GM23338 (cell line): ENCODE results near the gene C3orf80. TPM values are rescaled to one million over a fixed set of nuclear protein-coding genes. Genes with fewer than 3 reads are reported as not detected.

Experiments used
- ATAC-seq: fragments of 200-7000 bp; cut with Tn5 transposase; 3 replicates; pipeline ENCODE4 v1.9.1; 2020
- DNase-seq: peaks from one replicate; pipeline ENCODE4 v3.0.0-alpha.2; 2015; ENCODE audit warnings: low spot score
- H2AFZ ChIP-seq: fragments of 200-600 bp; sonication (generic); 2 replicates; pipeline ENCODE4 v1.8.0; 2016; ENCODE audit warnings: antibody characterized with exemption, mild to moderate bottlenecking, moderate library complexity
- H3F3A ChIP-seq: fragments of 200-600 bp; sonication (generic); replicated peaks from 2 replicates; pipeline ENCODE4 v1.8.0; 2017; ENCODE audit warnings: antibody characterized with exemption, mixed run types, low read depth
- H3K27ac ChIP-seq: fragments of 200-600 bp; sonication (generic); 2 replicates; pipeline ENCODE4 v1.6.1; 2016; ENCODE audit warnings: low read depth
- H3K27me3 ChIP-seq: fragments of 200-600 bp; sonication (generic); 2 replicates; pipeline ENCODE4 v1.8.0; 2016; ENCODE audit warnings: mild to moderate bottlenecking, mixed run types, moderate library complexity; ENCODE audit not compliant: insufficient read depth
- H3K36me3 ChIP-seq: fragments of 200-600 bp; sonication (generic); 2 replicates; pipeline ENCODE4 v1.8.0; 2016; ENCODE audit warnings: mild to moderate bottlenecking; ENCODE audit not compliant: insufficient read depth
- H3K4me1 ChIP-seq: fragments of 200-600 bp; sonication (generic); 2 replicates; pipeline ENCODE4 v1.8.0; 2016; ENCODE audit warnings: mild to moderate bottlenecking, moderate library complexity; ENCODE audit not compliant: insufficient read depth
- H3K4me2 ChIP-seq: fragments of 200-600 bp; sonication (generic); 2 replicates; pipeline ENCODE4 v1.7.1; 2017; ENCODE audit warnings: mixed run types
- H3K4me3 ChIP-seq: fragments of 200-600 bp; sonication (generic); 2 replicates; pipeline ENCODE4 v1.6.1; 2016; ENCODE audit warnings: mixed run types
- H3K79me2 ChIP-seq: fragments of 200-600 bp; sonication (generic); replicated peaks from 2 replicates; pipeline ENCODE4 v1.8.0; 2017; ENCODE audit warnings: mild to moderate bottlenecking; ENCODE audit not compliant: insufficient read depth
- H3K9me2 ChIP-seq: fragments of 200-600 bp; sonication (generic); 2 replicates; pipeline ENCODE4 v1.8.0; 2017; ENCODE audit not compliant: insufficient read depth
- H4K20me1 ChIP-seq: fragments of 200-600 bp; sonication (generic); replicated peaks from 2 replicates; pipeline ENCODE4 v1.8.0; 2017; ENCODE audit warnings: mild to moderate bottlenecking; ENCODE audit not compliant: insufficient read depth
- H3K27ac Mint-ChIP-seq: 2 replicates; pipeline ENCODE4 v1.8.0; 2020; ENCODE audit warnings: inconsistent platforms, mild to moderate bottlenecking, moderate library complexity, mixed read lengths
- H3K27me3 Mint-ChIP-seq: 3 replicates; pipeline ENCODE4 v1.8.0; 2022; ENCODE audit warnings: low read depth, mild to moderate bottlenecking, moderate library complexity, mixed read lengths, inconsistent platforms; ENCODE audit not compliant: insufficient read depth, poor library complexity
- H3K36me3 Mint-ChIP-seq: 3 replicates; pipeline ENCODE4 v1.8.0; 2021; ENCODE audit warnings: low read depth, mild to moderate bottlenecking, inconsistent platforms, moderate library complexity, mixed read lengths
- H3K4me1 Mint-ChIP-seq: 3 replicates; pipeline ENCODE4 v1.8.0; 2020; ENCODE audit warnings: mild to moderate bottlenecking, inconsistent platforms, mixed read lengths
- H3K4me3 Mint-ChIP-seq: 3 replicates; pipeline ENCODE4 v1.8.0; 2021; ENCODE audit warnings: moderate library complexity, mild to moderate bottlenecking, inconsistent platforms, mixed read lengths
- H3K9me3 Mint-ChIP-seq: 3 replicates; pipeline ENCODE4 v1.8.0; 2020; ENCODE audit warnings: moderate library complexity, mild to moderate bottlenecking, inconsistent platforms, mixed read lengths
- CREB1 ChIP-seq: fragments of 250-450 bp; sonication (Bioruptor Pico); IDR thresholded peaks from 2 replicates; pipeline ENCODE4 v1.5.0; 2020; ENCODE audit warnings: low read depth, mild to moderate bottlenecking, moderate library complexity
- EZH2 ChIP-seq: fragments of 200-600 bp; sonication (generic); IDR thresholded peaks from one replicate; pipeline ENCODE4 v1.8.0; 2017; ENCODE audit warnings: antibody characterized with exemption, mild to moderate bottlenecking, low read depth; ENCODE audit not compliant: unreplicated experiment
- EZH2phosphoT487 ChIP-seq: fragments of 200-600 bp; sonication (generic); IDR thresholded peaks from one replicate; pipeline ENCODE4 v1.8.1; 2018; ENCODE audit warnings: antibody characterized with exemption; ENCODE audit not compliant: unreplicated experiment
- POLR2AphosphoS5 ChIP-seq: IDR thresholded peaks from 2 replicates; pipeline ENCODE4 v1.6.1; 2016; ENCODE audit warnings: antibody characterized with exemption, low read depth
- REST ChIP-seq: IDR thresholded peaks from one replicate; pipeline ENCODE4 v1.6.1; 2018; ENCODE audit warnings: antibody characterized with exemption; ENCODE audit not compliant: unreplicated experiment
- ZNF462 ChIP-seq: fragments of 250-450 bp; sonication (Bioruptor Pico); IDR thresholded peaks from 2 replicates; pipeline ENCODE4 v1.5.0; 2020; ENCODE audit warnings: mild to moderate bottlenecking, moderate library complexity
- polyA plus RNA-seq: library from polyadenylated mRNA; unstranded; fragments of >200 nt; fragmentation: Nextera tagmentation; extraction: Ambion mirVana; gene quantifications from 2 replicates; pipeline ENCODE4 v1.2.1, GENCODE V29; 2016
- total RNA-seq: library from RNA; depleted of rRNA; stranded (reverse); fragments of >200 nt; shearing (Covaris generic); gene quantifications from 2 replicates; pipeline ENCODE4 v1.2.3, GENCODE V29; 2014
- TF ChIP-seq, protein P1 (sequence below): IDR thresholded peaks from 2 replicates; pipeline ENCODE4 v1.6.1; 2016; ENCODE audit warnings: antibody characterized with exemption

The C3orf80 gene
- total and polyA plus RNA-seq, 2 experiments from 2014 or later, result 0.57 to 3.0 TPM

DNA sequence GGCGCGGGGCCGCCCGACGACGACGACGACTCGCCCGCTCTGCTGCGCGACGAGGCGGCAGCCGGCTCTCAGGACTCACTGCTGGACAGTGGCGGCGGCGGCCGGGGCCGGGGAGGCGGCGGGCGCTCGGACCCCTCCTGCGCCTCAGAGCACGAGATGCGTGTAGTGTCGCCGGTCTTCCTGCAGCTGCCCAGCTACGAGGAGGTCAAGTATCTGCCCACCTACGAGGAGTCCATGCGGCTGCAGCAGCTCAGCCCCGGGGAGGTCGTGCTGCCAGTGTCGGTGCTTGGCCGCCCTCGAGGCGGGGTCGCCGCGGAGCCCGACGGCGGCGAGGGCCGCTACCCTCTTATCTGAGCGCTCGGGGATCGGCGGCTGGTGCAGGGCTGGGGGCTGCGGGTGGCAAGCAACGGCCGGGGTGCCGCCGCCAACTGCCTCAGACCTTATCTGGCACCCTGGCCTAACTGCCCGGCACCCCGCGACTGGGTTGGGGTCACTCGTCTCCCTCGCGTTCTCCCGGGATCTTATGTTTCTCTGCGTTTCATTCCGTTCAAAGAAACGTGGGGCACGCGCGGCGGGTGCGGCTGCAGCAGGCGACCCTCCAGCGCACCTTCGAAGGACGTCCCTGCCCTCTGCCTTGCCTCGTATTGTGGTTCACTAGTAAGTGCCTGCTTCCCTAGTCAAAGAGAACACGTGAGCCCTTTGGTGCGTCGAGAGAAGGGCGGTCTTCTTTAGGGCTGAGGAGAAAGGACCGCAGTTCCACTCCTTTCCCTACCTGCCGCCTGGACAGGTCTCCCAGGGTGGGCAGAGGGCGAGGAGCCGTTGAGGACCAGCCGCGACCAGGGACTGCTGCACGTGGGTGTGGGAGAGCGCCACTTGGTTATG lies 1.0 kb downstream of the C3orf80 start:
- Mint-ChIP-seq H3K36me3 (no peaks in the 10 kb centered on the region; the same call in 2 of the 3 replicates), H3K27ac (no peak overlapping the region), H3K4me1 (peaks cover 6% of the 10 kb centered on the region; the same call in 2 of the 3 replicates), H3K27me3 (peaks cover 36% of the 10 kb centered on the region), H3K4me3 (peak overlapping the region; percentile 80), H3K9me3 (no peaks in the 10 kb centered on the region)
- Histone ChIP-seq H3K27me3 (peaks cover 69% of the 10 kb centered on the region), H4K20me1 (no peaks in the 10 kb centered on the region), H2AFZ (peak overlapping the region; percentile 97), H3K4me1 (peaks cover 5% of the 10 kb centered on the region; the same call in 1 of the 2 replicates), H3F3A (0 out of 2 replicates have a peak, but pooled peaks cover 3% of the 10 kb centered on the region), H3K4me3 (peak overlapping the region; percentile 74), H3K9me2 (no peaks in the 10 kb centered on the region), H3K36me3 (no peaks in the 10 kb centered on the region), H3K79me2 (no peaks in the 10 kb centered on the region), H3K27ac (no peak overlapping the region), H3K4me2 (peak overlapping the region; percentile 91)
- peak; percentile 29 for ATAC-seq
- peak; percentile 65 for DNase-seq
- TF ChIP-seq, protein P1, sequence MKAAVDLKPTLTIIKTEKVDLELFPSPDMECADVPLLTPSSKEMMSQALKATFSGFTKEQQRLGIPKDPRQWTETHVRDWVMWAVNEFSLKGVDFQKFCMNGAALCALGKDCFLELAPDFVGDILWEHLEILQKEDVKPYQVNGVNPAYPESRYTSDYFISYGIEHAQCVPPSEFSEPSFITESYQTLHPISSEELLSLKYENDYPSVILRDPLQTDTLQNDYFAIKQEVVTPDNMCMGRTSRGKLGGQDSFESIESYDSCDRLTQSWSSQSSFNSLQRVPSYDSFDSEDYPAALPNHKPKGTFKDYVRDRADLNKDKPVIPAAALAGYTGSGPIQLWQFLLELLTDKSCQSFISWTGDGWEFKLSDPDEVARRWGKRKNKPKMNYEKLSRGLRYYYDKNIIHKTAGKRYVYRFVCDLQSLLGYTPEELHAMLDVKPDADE, result no peak
- TF ChIP-seq EZH2 (peak; percentile 70), POLR2AphosphoS5 (peak; percentile 50), CREB1 (no peak), REST (peak; percentile 30), EZH2phosphoT487 (peak; percentile 53)

GRCh38 chr3:160227419-160227818 lies 2.2 kb downstream of the C3orf80 start:
- no peak overlapping the region for H3K27ac ChIP-seq
- Mint-ChIP-seq H3K4me3 (no peak overlapping the region), H3K27ac (no peak overlapping the region), H3K36me3 (no peaks in the 10 kb centered on the region; the same call in 2 of the 3 replicates), H3K4me1 (peaks cover 6% of the 10 kb centered on the region; the same call in 2 of the 3 replicates), H3K27me3 (peaks cover 36% of the 10 kb centered on the region), H3K9me3 (no peaks in the 10 kb centered on the region)
- no peaks in the 10 kb centered on the region for H3K36me3 ChIP-seq
- peaks cover 5% of the 10 kb centered on the region; the same call in 1 of the 2 replicates for H3K4me1 ChIP-seq
- H3K79me2 ChIP-seq, result no peaks in the 10 kb centered on the region
- no peak overlapping the region for H2AFZ ChIP-seq
- H3F3A ChIP-seq, result 0 out of 2 replicates have a peak, but pooled peaks cover 3% of the 10 kb centered on the region
- H3K27me3 ChIP-seq, result peaks cover 66% of the 10 kb centered on the region
- ATAC-seq, result no peak
- no peaks in the 10 kb centered on the region for H3K9me2 ChIP-seq
- no peak overlapping the region for H3K4me2 ChIP-seq
- DNase-seq, result no peak
- no peaks in the 10 kb centered on the region for H4K20me1 ChIP-seq
- H3K4me3 ChIP-seq, result no peak overlapping the region; the same call in 1 of the 2 replicates
- no peak for TF ChIP-seq ZNF462 (CRISPR knock-in tag)
